GM19397 (cell line): ENCODE results near the gene RALGPS1.

Experiments used
- ATAC-seq: cut with Tn5 transposase; IDR thresholded peaks from one replicate; pipeline ENCODE4 v1.9.1; 2021; ENCODE audit warnings: mild to moderate bottlenecking, moderate library complexity; ENCODE audit not compliant: unreplicated experiment

The RALGPS1 gene

DNA sequence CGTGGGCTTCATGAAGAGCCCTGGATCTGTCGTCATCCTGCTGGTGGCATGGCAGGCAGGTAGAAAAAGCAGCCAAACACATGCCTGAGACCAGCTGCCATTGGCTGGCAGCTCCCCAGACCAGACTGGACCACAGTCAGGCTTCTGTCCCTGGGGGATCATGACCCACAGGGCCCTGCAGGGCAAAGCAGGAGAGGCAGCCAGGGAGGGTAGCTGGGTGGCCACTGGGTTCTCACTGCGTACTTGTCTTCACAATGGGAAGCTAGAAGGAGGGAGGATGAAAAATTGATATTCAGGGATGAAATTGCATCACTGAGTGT, 282.2 kb downstream of the RALGPS1 start:
- no peak for ATAC-seq

DNA sequence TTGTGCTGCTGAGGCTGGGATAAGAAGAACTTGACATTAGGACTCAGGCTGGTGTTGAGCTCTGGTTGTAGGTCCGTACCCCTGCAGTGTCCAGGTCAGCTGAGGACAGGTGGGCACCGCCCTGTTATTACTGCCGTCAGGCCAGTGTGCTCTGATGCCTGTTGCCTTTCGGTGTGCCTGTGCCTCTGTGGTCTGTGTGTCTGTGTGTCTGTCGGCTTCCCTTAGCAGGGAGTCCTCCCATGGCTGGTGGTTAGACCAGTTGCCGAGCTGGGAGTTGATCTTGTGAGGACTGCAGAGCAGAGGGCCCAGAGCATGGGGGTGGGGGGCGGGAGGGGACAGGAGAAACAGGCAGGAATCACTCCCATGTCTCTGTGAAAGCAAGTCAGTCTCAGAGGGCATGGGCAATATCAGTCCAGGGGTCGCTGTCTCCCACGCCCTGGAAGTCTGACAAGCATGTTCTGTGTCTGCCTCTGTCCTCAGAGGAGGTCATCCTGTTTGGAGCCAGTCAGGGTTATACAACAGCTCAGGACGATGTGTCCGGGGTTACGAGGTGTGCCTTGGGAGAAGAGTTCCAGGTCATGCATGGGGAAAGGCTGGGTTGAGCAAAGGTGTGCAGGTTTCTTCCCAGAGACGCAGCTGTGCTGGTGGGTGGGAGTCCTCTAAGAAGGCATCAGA, 282.7 kb downstream of the RALGPS1 start:
- no peak for ATAC-seq

DNA sequence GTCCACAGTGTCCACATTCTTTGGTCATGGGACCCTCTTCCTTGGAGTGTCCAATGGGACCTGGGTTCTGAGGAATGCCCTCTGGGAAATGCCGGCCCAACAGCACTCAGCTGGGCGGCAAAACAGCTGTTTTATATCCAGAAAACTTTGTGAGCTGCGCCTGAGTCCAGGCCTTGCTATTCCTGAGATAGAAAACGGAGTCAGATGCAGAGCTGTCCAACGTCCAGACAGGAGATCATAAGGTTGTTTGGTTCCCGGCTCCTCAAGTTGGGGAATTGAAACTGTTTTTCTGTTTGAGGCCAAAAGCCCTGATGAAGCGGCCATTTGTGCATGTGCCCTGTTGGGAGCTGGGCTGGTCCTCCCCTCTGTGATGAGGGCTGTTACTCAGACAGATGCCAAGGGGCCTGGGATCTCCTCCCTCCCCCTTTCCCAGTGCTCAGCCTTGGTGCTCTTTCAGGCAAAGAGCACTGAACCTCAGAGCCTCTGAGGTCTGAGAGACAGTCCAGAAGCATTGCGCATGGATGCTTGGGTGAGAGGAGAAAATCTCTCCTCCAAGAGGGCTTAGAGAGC, 283.4 kb downstream of the RALGPS1 start:
- ATAC-seq: no peak

DNA sequence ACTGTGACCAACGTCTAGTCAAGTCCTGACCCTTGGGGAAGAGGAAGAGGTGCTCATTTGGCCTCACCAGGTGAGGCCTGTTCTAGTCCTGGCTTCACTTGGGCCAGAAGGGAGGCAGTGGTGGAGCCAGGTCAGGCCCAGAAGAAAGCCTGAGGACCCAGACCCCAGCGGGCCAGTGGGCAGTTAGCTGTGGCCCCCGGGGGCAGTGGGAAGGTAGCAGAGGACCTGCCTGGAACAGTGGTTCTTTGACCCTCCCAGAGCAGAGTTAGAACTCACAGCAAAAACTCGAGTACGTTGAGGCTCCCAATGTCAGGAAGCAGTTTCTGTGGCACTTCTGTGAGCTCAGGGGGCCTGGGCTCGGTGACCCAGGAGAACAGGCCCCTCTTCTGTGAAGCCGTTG, 284.0 kb downstream of the RALGPS1 start:
- no peak for ATAC-seq

DNA sequence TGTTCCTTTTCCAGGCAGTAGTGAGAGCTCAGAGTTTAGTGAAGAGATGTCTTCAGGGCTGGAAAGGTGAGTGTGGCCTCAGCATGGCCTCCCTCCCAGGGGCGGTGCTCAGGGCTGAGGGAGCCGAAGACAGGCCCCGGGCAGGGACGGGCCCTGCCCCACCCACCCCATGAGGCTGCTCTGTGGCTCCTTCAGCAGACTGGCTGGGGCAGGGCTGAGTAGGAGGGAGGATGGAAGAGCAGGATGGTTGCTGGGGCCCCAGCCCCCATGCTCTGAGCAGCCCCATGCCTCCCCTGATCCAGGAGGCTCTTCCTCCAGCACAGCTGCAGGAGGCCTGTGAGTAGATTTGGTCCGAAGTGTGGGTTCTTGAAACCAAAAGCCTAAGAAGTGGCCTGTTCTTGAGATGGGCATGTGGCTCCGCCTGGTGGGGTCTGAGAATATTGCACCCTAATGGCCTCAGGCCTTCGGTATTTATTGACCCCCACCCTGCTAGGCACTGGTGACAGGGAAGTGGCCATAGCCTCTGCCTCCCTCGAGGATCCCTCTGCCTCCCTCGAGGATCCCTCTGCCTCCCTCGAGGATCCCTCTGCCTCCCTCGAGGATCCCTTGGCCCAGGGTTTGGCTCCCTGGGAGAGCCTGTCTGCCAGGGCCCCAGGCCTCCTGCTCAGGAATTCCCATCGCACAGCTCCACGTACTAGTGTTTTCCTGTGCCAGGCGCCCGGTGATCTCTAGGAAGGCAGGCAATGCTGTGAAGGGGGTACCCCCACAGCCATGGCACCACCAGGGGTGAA, 284.6 kb downstream of the RALGPS1 start:
- ATAC-seq: no peak

DNA sequence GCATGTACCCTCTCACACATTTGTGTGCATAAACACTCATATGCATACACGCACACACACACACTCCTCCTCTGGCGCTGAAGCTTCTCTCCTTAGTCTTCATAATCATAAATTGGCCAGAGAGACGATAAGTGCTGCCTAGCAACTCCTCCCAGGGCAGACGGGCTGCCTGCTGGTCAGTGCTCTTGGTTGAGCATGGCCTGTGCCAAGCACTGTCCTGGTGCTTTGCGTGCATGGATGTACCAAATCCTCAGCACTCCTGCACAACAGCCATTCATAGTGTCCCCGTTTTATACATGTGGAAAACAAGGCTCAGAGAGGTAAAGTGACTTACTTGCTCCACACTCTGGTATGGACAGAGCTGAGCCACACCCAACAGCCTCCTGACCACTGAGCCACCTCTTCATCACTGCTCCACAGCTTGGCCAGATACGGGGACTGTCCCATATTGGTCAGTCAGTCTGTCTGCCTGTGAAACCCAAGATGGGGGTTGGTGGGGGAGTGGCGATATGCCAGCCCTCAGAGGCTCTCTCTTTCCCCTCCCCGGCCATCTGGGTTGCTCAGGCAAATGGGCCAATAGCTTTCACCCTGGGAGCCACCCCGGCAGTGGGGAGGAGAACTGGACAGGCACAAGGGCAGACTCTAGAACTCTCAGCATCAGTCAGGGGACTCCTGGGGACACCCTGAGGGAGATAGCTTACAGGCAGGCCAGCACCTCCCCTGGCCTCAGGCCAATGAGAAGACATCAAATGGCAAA, 285.7 kb downstream of the RALGPS1 start:
- ATAC-seq: no peak

DNA sequence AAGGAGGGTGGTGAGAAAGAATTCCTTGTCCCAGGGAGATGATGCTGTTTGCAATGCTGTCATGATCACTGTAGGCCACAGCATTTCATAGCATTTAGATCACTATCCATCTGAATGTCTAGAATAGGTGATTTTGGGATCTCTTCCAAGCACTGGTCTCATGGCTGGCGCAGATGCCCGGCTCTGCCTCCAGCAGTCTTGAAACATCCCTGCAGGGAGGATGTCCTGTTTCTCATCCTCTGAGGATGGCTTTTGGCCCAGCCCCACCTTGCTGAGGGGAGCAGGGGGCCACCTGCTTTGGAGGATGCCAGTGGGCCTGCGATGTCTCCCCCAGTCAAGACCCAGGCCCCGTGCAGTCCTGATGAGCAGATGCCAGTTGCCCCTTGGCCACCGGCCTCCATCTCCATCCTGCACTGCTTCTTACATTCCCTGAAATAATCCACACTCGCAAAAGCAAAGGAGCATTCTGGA, 286.5 kb downstream of the RALGPS1 start:
- ATAC-seq: no peak

DNA sequence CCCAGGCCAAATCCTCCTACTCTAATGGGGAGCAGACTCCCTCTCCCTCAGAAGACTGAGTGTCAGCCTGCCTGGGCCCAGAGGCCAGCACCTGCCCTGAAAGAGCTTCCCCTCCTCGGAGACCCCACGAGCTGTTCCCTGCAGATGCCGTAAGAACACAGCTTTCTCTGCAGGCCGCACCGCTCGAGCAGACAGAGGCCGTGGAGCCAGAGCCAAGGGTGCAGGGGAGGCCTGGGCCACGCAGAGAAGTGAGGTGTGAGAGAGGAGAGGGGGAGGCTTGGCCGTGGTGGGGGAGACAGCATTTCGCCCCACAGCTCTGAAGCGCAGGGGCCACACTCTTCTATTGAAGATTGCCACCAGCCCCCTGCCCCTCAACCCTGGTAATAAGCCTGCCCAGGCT, 287.1 kb downstream of the RALGPS1 start:
- ATAC-seq: no peak

DNA sequence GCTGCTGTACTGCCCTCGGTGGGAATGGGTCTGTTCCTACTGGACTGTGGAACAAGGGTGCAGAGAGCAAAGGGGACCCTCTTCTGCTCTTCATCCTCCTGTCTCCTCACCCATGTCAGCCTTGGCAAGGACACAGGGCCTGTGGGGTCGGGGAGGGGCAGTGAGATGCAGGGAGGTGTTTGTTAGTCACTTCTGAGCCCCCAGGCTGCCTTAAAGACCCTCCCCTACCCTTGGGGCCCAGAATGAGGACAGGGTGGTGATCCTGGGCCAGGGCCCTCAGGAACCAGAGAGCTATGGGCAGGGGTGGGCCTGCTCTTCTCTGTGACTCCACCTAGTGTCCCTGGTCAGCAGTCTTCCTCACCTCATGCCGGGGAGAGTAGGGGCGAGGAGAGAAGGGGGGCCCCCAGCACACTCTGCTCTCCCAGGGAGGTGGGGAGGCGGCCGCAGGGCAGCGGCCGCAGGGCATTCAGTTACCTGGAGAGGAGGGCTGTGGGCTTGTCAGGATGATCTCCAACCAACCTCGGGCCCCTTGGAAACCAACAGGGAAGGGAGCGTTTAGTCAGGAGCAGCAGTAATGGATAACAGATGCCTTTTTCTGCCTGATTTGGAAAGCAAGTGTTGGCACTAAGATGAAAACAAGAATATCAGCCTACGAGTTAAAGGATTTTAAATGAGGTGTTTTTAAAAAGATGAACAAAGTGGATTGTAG, 288.0 kb downstream of the RALGPS1 start:
- no peak for ATAC-seq

DNA sequence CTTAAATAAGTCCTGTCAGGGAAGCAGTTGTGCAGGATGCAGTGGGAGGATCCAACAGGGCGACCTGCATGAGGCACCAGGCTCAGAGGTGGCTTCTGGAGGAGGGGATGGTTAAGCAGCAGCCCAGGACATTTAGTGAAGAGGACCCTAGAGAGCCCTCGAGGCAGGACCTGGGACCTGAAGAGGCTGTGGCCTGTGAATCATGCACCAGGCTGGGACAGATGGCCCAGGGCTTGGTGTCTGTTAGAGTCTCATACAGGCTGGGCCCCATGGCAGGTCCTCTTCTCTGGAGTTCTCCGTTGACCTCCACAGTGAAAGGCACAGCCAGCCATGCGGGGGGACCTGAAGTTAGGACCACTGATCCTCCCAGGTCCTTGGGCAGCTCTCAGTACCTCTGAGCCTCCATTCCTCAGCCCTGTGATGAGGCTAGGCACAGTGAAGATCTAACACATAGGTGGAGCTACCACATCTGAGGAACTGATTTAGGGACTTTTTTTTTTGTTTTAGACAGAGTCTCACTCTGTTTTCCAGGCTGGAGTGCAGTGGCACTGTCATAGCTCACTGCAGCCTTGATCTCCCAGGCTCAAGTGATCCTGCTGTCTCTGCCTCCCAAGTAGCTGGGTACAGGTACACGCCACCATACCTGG, 289.2 kb downstream of the RALGPS1 start:
- ATAC-seq: no peak

DNA sequence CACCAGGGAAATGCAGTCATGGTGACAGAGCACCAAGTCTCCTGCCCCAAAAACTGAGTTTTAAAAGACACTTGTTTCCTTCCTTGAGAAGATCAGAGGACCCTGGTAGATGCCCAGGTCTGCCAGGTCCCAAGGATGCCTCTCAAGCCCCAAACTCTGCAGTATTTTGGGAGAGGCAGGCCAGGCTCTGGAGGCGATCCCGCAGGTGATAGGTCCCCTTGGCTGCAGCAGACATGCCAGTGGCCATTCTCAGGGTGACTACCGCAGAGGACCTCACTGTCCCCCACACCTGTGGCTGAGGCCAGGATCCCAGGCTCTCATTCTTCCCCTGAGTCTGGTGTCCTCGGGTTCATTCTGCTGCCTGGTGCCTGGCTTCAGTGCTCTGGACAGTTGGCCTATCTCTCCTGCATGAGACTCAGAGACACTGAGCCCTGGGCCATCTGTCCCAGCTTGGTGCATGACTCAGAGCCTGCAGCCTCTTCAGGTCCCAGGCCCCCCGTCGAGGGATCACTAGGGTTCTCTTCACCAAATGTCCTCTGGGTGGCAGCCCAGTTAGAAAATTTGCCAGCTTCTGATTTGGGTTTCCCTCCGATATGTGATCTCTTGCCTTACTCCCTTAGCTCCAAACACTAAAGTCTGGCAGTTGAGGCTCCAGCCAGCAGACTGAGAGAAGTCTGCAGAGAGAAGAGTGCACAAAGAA, 290.3 kb downstream of the RALGPS1 start:
- no peak for ATAC-seq

DNA sequence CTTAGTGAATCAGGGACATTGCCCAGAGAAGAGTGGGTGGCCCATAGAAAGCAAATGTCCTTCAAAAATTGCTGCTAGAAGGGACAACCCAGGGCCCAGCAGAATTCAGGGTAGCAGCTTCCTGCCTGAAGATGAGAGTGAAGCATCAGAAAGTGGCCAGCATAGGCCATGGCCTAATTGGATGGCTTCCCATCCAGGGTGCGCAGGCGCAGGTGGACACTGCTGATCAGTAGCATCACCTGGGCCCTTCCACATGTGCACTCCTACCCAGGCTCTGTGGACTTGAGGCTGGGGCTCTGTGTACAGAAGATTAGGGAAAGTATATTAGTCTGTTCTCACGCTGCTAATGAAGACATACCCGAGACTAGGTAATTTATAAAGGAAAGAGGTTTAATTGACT, 291.4 kb downstream of the RALGPS1 start:
- ATAC-seq: no peak

DNA sequence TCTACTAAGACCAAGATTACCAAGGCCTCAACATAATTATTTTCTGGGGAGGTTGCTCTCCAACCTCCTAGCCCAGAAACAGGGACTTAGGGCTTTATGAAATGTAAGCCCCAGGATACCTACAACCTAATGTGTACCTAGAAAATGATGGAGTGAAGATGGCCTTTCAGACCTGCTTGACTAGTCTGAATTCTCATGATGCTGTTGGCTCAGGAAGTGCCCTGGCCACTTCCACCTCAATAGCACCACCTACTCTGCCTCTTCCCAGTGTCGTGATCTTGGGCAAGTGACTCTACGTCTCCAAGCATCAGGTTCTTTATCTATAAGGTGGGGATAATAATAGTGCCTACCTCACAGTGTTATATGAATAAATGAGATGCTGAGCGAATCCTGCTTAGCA, 292.1 kb downstream of the RALGPS1 start:
- ATAC-seq: no peak

DNA sequence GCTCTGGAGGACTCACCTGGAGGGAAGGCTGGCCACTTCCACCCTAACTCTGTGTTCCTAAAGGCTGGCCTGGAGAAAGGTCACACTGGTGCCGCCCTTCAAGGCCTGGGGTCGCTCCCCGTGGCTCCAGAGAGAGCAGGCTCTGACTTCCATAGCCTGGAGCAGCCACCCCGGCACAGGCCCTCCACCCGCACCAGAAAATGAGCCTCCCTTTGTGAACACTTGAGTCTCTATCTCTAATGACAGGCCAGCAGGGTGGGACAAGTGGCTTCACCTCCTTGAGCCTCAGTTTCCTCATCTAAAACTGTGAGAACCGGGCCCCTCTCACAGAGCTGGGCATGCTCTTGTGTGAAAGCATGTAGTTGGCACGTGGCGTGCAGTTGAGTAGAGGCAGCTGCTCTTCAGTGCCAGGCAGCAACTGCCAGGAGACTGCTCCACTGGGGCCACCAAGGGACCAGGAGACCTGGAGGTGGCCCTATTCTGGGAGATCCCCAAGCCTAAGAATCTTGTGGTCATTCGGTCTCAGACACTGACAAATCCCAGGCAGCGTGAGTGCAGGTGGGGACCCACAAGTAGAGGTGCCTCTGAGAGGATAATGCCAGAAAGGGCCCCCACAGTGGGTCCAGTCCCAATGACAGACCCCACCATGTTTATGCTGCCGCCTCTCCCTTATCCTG, 293.3 kb downstream of the RALGPS1 start:
- no peak for ATAC-seq

DNA sequence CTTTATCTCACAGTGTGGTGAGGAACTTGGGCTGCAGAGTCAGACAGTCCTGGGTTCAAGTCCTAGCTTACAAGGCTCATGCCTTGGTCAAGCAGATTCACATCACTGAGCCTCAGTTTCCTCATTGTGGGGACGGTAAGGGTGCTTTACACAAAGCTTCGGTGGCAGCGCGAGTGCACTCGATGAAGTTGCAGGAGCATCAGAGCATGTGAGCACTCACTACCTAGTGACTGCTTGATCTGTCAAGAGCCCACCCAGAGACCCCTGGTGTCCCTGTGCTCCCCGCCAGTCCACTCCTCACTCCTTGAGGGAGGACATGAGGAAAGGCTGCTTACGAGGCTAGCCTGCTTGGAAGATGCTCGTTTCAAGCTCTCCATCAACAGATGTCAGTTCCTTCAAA, 293.8 kb downstream of the RALGPS1 start:
- ATAC-seq: no peak

DNA sequence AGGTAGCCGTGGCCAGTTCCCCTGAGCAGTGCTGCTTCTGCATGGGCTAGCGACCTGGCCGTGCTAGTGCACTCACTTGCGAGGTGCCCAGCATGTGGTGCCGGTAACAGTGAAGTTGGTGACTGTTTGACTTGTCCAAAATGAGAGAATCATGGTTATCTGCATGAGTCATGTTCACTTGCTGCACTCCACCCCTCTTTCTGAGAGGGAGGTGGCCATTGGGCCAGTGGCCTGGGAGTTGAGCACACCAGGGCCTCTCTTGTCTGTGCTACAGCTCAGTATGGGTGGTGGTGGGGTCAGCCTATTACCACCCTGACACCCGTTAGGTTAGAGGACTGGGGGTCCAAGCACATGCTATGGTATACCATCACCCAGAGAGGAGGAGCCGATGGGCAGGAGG, 294.6 kb downstream of the RALGPS1 start:
- no peak for ATAC-seq

DNA sequence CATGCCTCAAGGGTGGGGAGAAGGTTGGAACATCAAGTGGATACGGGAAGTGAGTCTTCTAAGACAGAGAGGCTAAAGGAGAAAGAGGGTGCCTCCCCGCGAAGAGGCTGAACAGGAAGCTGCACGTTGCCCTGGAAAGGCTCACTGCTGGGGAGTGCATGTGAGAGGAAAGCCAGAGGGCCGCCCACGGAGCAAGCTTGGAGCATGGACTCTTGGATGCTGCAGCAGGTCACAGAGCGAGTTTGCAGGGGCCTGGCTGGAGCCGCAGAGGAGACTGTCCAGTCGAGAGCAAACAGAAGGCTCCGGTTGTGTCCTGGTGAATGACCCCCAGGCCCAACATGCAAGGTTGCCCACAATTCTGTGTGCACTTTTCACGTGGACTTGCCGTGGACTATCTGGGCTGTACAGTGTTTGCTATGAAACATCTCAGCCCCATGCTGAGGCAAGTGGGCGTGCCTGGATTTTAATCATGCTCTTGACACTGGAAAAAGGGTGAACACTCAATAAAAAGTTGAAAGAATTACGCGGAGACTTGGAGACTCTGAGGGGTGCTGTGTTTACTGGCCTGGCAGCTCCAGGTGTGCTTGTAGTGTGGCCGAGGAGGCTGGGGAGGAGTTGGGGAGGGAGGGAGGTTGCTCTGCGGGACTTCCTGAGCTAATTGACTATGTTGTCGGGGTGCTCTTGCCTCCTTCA, 295.5 kb downstream of the RALGPS1 start:
- ATAC-seq: no peak

DNA sequence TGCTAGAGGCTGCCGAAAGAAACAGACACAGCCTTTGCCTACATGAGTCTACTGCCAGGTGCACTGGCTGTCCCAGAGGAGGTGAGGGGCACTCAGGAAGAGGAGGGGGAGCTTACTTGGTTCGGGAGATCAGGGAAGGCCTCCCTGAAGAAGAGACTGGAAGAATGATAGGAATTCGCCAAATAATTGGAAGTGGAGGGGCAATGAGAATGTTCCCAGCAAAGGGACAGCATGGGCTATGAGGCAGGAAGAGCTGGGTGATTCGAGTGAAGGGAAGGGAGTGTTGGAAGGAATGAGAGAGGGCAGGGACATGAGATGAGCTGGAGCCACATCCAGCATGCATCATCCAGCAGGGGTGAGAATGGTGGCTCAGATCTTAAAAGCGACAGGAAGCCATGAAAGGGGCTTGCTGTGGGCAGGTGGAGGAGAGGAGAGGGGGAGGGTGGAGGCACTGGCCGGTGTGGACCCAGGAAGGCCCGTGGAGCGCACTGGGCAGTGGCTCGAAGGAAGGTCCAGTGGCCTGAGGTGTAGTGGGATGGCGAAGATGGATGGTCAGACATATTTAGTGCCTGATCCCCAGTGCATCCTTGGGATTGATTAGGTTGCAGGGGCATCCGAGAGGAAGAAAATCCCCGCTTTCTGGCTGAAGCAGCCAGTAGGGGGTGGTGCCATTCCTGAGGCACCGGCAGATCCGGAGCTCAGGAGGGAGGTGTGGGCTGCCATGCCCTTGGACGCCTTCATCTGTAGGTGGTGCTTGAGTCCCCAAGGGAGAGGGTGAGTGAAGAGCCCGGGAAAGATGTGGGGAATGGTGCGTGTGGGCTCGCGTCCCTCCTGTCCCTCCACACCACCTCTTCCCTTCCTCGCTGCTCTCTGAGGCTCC, 296.5 kb downstream of the RALGPS1 start:
- no peak for ATAC-seq
